Eye (tissue), 1 donor: ENCODE data around the gene HOXC9.

Experiments used
- DNase-seq: peaks from one replicate; pipeline ENCODE4 v3.0.0-alpha.2; 2015

HOXC9 gene

GRCh38 chr12:54042970-54043853 is 43.3 kb downstream of the HOXC9 start:
- DNase-seq: no peak

- DNase-seq: no peak
Measured at GRCh38 chr12:54044425-54045103, 44.6 kb downstream of the HOXC9 start.

- DNase-seq: peak; percentile 7
Measured at GRCh38 chr12:54045401-54045800, 45.4 kb downstream of the HOXC9 start.

GRCh38 chr12:54045868-54046521 is 46.0 kb downstream of the HOXC9 start:
- DNase-seq: peak; percentile 14

GRCh38 chr12:54046809-54047159 is 46.8 kb downstream of the HOXC9 start:
- DNase-seq: peak; percentile 28

- no peak for DNase-seq
Measured at GRCh38 chr12:54047160-54047963, 47.4 kb downstream of the HOXC9 start.

GRCh38 chr12:54047964-54048303 is 48.0 kb downstream of the HOXC9 start:
- DNase-seq: peak; percentile 44

GRCh38 chr12:54048406-54049093 is 48.6 kb downstream of the HOXC9 start:
- peak; percentile 43 for DNase-seq

- peak; percentile 63 for DNase-seq
Measured at GRCh38 chr12:54049108-54049507, 49.1 kb downstream of the HOXC9 start.

GRCh38 chr12:54050482-54050810 is 50.5 kb downstream of the HOXC9 start:
- DNase-seq: no peak

- DNase-seq: peak; percentile 18
Measured at GRCh38 chr12:54051026-54051842, 51.3 kb downstream of the HOXC9 start.

GRCh38 chr12:54051874-54052437 is 52.0 kb downstream of the HOXC9 start:
- peak; percentile 51 for DNase-seq

GRCh38 chr12:54052438-54053002 is 52.6 kb downstream of the HOXC9 start:
- no peak for DNase-seq
